Osteoblast (primary cell): ENCODE measurements around the gene SLC48A1. TPM values are rescaled to one million over a fixed set of nuclear protein-coding genes. Genes with fewer than 3 reads are reported as not detected.

ENCODE experiments used
- DNase-seq: peaks from one replicate; pipeline ENCODE4 v3.0.0; 2011; ENCODE audit warnings: low spot score, mixed read lengths; ENCODE audit not compliant: insufficient read length; ENCODE audit errors: missing footprints
- H2AFZ ChIP-seq: 2 replicates; pipeline ENCODE4 v1.6.0; 2011; ENCODE audit warnings: mild to moderate bottlenecking, low read length
- H3K27ac ChIP-seq: 2 replicates; pipeline ENCODE4 v1.5.1; 2011; ENCODE audit warnings: mild to moderate bottlenecking, low read depth, low read length, moderate library complexity
- H3K27me3 ChIP-seq: 2 replicates; pipeline ENCODE4 v1.6.0; 2012; ENCODE audit warnings: mild to moderate bottlenecking, control low read depth, inconsistent platforms, low read length, moderate library complexity; ENCODE audit not compliant: insufficient read depth
- H3K36me3 ChIP-seq: 2 replicates; pipeline ENCODE4 v1.5.1; 2011; ENCODE audit warnings: mild to moderate bottlenecking, low read length, control low read depth, moderate library complexity; ENCODE audit not compliant: insufficient read depth
- H3K4me1 ChIP-seq: 2 replicates; pipeline ENCODE4 v1.5.1; 2011; ENCODE audit warnings: mild to moderate bottlenecking, low read length, control low read depth, moderate library complexity; ENCODE audit not compliant: insufficient read depth
- H3K4me2 ChIP-seq: 2 replicates; pipeline ENCODE4 v1.6.0; 2011; ENCODE audit warnings: mild to moderate bottlenecking, low read length; ENCODE audit not compliant: insufficient read depth
- H3K4me3 ChIP-seq: fragments of 200-600 bp; sonication (generic); 3 replicates; pipeline ENCODE4 v1.5.1; 2012; ENCODE audit warnings: mild to moderate bottlenecking, low read length, inconsistent platforms; ENCODE audit not compliant: insufficient read depth
- H3K79me2 ChIP-seq: 2 replicates; pipeline ENCODE4 v1.6.0; 2012; ENCODE audit warnings: mild to moderate bottlenecking, low read length, control low read depth, inconsistent platforms; ENCODE audit not compliant: insufficient read depth
- H3K9me3 ChIP-seq: 2 replicates; pipeline ENCODE4 v1.5.1; 2011; ENCODE audit warnings: low read depth, low read length, control low read depth
- H4K20me1 ChIP-seq: 2 replicates; pipeline ENCODE4 v1.6.0; 2012; ENCODE audit warnings: mild to moderate bottlenecking, low read length, control low read depth; ENCODE audit not compliant: insufficient read depth
- CTCF ChIP-seq: IDR thresholded peaks from 2 replicates; pipeline ENCODE4 v1.5.1; 2011; ENCODE audit warnings: mild to moderate bottlenecking, low read depth, low read length, moderate library complexity; ENCODE audit errors: extremely low read depth
- total RNA-seq: library from RNA; depleted of rRNA; stranded (reverse); fragments of >200 nt; gene quantifications from 2 replicates; pipeline ENCODE4 v1.2.3, GENCODE V29; 2012

SLC48A1 gene
- total RNA-seq, 1 donor, result 19.2 TPM

- H3K79me2 ChIP-seq, result no peaks in the 10 kb centered on the region
- H4K20me1 ChIP-seq, result no peaks in the 10 kb centered on the region
- H3K9me3 ChIP-seq, result no peaks in the 10 kb centered on the region
- no peak for DNase-seq
- peak overlapping the region; percentile 92 for H3K4me2 ChIP-seq
- no peaks in the 10 kb centered on the region for H3K36me3 ChIP-seq
- TF ChIP-seq CTCF, result no peak
- H3K27me3 ChIP-seq, result no peaks in the 10 kb centered on the region
- H2AFZ ChIP-seq, result peak overlapping the region; percentile 96
- H3K4me3 ChIP-seq, result peak overlapping the region; percentile 84
- peaks cover 35% of the 10 kb centered on the region for H3K4me1 ChIP-seq
- peak overlapping the region; percentile 65 for H3K27ac ChIP-seq
Observed at GRCh38 chr12:47758584-47758833, 14.5 kb upstream of the SLC48A1 start.

GRCh38 chr12:47758834-47759690 is 14.0 kb upstream of the SLC48A1 start, which contains the start of gene RAPGEF3:
TSS of gene RAPGEF3 (minus strand) at chr12:47758880. CDS start at chr12:47758556, 324 bp downstream.
- Histone ChIP-seq H3K36me3 (no peaks in the 10 kb centered on the region), H3K79me2 (no peaks in the 10 kb centered on the region), H2AFZ (peak within 1 kb of the TSS; percentile 96), H3K27ac (peak within 1 kb of the TSS; percentile 65), H4K20me1 (no peaks in the 10 kb centered on the region), H3K4me3 (peak within 1 kb of the TSS; percentile 84), H3K9me3 (no peaks in the 10 kb centered on the region), H3K4me2 (peak within 1 kb of the TSS; percentile 92), H3K27me3 (no peaks in the 10 kb centered on the region), H3K4me1 (peaks cover 29% of the 10 kb centered on the region)
- no peak for TF ChIP-seq CTCF
- peak; percentile 100 for DNase-seq

- H3K36me3 ChIP-seq, result no peaks in the 10 kb centered on the region
- H2AFZ ChIP-seq, result no peak overlapping the region
Observed at GRCh38 chr12:47762850-47763465, 10.1 kb upstream of the SLC48A1 start.

More at GRCh38 chr12:47762850-47763465, 10.1 kb upstream of the SLC48A1 start:
- no peaks in the 10 kb centered on the region for H3K27me3 ChIP-seq
- no peaks in the 10 kb centered on the region for H3K79me2 ChIP-seq
- no peak overlapping the region for H3K27ac ChIP-seq
- no peaks in the 10 kb centered on the region for H4K20me1 ChIP-seq
- no peak for TF ChIP-seq CTCF
- no peak overlapping the region for H3K4me2 ChIP-seq
- DNase-seq, result no peak
- H3K4me3 ChIP-seq, result no peak overlapping the region
- peaks cover 19% of the 10 kb centered on the region for H3K4me1 ChIP-seq
- no peaks in the 10 kb centered on the region for H3K9me3 ChIP-seq
